ENCODE results near the gene TCF7L1.

The TCF7L1 gene

DNA sequence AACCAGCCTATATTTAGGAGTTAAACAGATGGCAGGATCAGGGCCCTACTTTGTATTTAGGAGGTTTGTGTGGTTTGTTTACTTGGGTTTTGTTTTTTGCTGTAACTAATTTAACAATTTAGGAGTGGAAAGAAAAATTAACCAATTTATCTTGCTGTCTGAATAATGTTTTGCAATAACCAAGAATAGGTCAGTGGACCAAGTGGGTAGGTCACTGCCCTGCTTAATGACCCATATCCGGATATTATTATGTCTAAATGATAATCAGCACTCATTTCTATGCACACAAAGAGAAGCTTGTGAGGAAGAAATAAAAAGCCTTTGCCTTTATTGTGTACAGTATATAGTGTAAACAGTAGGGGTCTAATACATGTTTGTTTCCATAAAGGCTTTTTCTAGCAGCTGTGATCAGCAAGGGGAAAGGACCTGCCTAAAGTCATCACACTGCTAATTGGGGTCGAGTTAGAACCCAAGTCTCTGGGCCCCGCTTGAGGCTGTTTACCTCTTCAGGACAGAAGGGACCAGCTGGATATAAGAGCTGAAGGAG is 118.0 kb downstream of the TCF7L1 start:
- no peaks in the 10 kb centered on the region for H3K9me3 Mint-ChIP-seq (ENCODE audit: low read depth)
- H3K27me3 Mint-ChIP-seq: no peaks in the 10 kb centered on the region
- H3K36me3 Mint-ChIP-seq: no peaks in the 10 kb centered on the region
- no peak overlapping the region for H3K4me3 Mint-ChIP-seq
- H3K4me1 Mint-ChIP-seq (ENCODE audit: low read depth): no peaks in the 10 kb centered on the region
- H3K27ac Mint-ChIP-seq: no peak overlapping the region

DNA sequence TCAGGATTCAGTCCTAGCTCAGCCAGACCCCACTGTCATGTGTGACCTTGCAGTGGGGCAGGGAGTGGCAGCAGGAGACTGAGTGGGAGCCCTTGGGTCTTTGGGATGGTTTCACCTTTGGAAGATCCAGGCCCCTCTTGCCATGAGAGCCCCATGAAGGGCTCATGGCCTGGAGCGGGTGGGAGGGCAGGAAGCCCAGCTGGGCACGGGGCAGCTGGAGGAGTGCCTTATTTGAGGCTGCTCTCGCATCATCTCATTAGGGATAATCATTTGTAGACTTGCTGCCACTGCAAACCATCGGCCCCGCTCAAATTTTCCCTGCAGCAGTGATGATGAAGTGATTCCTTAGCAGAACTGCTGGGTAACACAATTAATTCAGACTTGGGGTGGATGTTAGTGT is 120.7 kb downstream of the TCF7L1 start:
- no peak overlapping the region for H3K4me3 Mint-ChIP-seq
- no peaks in the 10 kb centered on the region for H3K4me1 Mint-ChIP-seq (ENCODE audit: low read depth)
- no peak overlapping the region for H3K27ac Mint-ChIP-seq
- no peaks in the 10 kb centered on the region for H3K36me3 Mint-ChIP-seq
- H3K9me3 Mint-ChIP-seq (ENCODE audit: low read depth): no peaks in the 10 kb centered on the region
- H3K27me3 Mint-ChIP-seq: no peaks in the 10 kb centered on the region

- no peaks in the 10 kb centered on the region for H3K27me3 Mint-ChIP-seq
- H3K27ac Mint-ChIP-seq: no peak overlapping the region
- H3K36me3 Mint-ChIP-seq: no peaks in the 10 kb centered on the region
- no peak overlapping the region for H3K4me3 Mint-ChIP-seq
- H3K9me3 Mint-ChIP-seq (ENCODE audit: low read depth): no peaks in the 10 kb centered on the region
- H3K4me1 Mint-ChIP-seq (ENCODE audit: low read depth): no peaks in the 10 kb centered on the region
Measured at GRCh38 chr2:85254540-85255300, 121.5 kb downstream of the TCF7L1 start.

- Mint-ChIP-seq H3K27ac (no peak overlapping the region), H3K36me3 (no peaks in the 10 kb centered on the region), H3K4me1 (ENCODE audit: low read depth) (no peaks in the 10 kb centered on the region), H3K9me3 (ENCODE audit: low read depth) (no peaks in the 10 kb centered on the region), H3K4me3 (no peak overlapping the region), H3K27me3 (no peaks in the 10 kb centered on the region)
Measured at GRCh38 chr2:85255456-85255812, 122.2 kb downstream of the TCF7L1 start.

GRCh38 chr2:85255813-85256594 is 122.8 kb downstream of the TCF7L1 start:
- Mint-ChIP-seq H3K4me3 (no peak overlapping the region), H3K27ac (no peak overlapping the region), H3K9me3 (ENCODE audit: low read depth) (no peaks in the 10 kb centered on the region), H3K27me3 (no peaks in the 10 kb centered on the region), H3K4me1 (ENCODE audit: low read depth) (no peaks in the 10 kb centered on the region), H3K36me3 (no peaks in the 10 kb centered on the region)

DNA sequence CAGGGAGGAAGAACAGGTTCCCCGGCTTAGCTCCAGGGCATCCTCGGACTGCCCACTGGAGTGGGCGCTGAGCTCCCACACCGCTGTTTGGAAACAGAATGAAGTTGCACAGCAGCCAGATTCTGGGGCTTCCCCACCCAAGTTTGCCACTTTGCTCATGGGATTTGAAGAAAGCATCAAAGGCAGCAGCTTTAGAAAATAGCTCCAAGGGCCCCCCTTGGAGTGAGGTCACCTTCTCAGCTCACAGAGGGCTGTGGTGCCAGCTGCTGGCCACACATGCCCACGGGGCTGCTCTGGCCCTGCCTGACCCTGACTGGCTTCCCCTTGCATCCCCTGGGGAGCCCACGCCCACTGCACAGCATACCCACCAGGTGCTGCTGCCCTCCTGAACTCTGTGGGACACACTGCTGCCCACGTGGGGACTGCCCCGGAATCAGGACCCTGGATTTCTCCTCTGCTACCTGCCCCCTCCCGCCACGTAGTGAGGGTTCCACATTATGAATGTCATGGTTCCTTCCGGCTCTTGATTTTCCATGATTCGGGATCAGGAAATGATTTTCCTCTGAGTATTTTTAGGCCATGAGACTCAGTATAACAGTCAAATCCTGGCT is 124.3 kb downstream of the TCF7L1 start:
- no peaks in the 10 kb centered on the region for H3K36me3 Mint-ChIP-seq
- no peaks in the 10 kb centered on the region for H3K4me1 Mint-ChIP-seq (ENCODE audit: low read depth)
- no peaks in the 10 kb centered on the region for H3K9me3 Mint-ChIP-seq (ENCODE audit: low read depth)
- H3K27ac Mint-ChIP-seq: no peak overlapping the region
- no peaks in the 10 kb centered on the region for H3K27me3 Mint-ChIP-seq
- H3K4me3 Mint-ChIP-seq: no peak overlapping the region

GRCh38 chr2:85257970-85258605 is 124.9 kb downstream of the TCF7L1 start:
- no peak overlapping the region for H3K4me3 Mint-ChIP-seq
- H3K27ac Mint-ChIP-seq: no peak overlapping the region
- no peaks in the 10 kb centered on the region for H3K36me3 Mint-ChIP-seq
- no peaks in the 10 kb centered on the region for H3K27me3 Mint-ChIP-seq
- H3K9me3 Mint-ChIP-seq (ENCODE audit: low read depth): no peaks in the 10 kb centered on the region
- no peaks in the 10 kb centered on the region for H3K4me1 Mint-ChIP-seq (ENCODE audit: low read depth)

DNA sequence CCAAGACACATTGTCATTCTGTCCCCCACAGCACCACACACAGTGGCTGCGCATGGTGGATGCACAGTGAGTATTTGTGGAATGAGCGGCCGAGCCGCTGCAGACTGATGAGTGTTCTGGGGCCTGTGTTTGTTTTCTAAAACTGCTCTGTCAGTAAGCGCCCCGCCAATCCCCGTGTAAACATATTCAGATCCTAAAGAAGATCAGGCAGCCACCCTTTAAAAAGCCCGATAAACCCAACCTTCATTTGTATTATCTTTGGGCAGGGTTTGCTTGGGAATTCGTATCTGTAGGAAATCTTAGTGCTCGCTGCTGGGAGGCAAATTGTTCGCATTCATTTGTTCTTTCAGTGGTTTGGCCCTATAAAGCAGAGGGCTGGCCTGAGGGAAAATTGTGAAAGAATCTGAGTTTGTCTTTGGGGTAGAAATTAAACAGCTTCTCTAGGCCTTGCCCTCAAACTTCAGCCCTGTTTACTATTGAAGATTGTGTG is 126.0 kb downstream of the TCF7L1 start:
- Mint-ChIP-seq H3K27me3 (no peaks in the 10 kb centered on the region), H3K36me3 (no peaks in the 10 kb centered on the region), H3K9me3 (ENCODE audit: low read depth) (no peaks in the 10 kb centered on the region), H3K4me3 (no peak overlapping the region), H3K4me1 (ENCODE audit: low read depth) (no peaks in the 10 kb centered on the region), H3K27ac (no peak overlapping the region)

DNA sequence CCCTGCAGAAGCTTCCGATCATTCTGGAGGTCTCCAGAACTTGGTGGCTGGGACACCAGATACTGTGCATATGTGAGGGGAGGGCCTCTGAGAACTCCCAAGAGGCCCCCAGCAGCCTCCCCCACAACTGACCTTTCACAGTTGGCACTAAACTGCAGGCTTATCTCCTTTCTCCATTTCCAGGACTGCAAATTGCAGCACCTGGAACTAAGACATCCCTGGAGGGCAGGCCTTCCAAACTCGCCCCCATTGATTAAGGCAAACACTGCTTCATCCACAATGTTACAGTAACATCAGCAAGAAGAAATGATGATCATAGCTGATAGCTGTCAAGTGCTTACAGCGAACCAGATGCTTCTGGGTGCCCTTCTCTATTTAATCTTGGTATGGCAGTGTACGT is 126.7 kb downstream of the TCF7L1 start:
- no peaks in the 10 kb centered on the region for H3K4me1 Mint-ChIP-seq (ENCODE audit: low read depth)
- H3K4me3 Mint-ChIP-seq: no peak overlapping the region
- H3K36me3 Mint-ChIP-seq: no peaks in the 10 kb centered on the region
- H3K27me3 Mint-ChIP-seq: no peaks in the 10 kb centered on the region
- H3K27ac Mint-ChIP-seq: no peak overlapping the region
- no peaks in the 10 kb centered on the region for H3K9me3 Mint-ChIP-seq (ENCODE audit: low read depth)

DNA sequence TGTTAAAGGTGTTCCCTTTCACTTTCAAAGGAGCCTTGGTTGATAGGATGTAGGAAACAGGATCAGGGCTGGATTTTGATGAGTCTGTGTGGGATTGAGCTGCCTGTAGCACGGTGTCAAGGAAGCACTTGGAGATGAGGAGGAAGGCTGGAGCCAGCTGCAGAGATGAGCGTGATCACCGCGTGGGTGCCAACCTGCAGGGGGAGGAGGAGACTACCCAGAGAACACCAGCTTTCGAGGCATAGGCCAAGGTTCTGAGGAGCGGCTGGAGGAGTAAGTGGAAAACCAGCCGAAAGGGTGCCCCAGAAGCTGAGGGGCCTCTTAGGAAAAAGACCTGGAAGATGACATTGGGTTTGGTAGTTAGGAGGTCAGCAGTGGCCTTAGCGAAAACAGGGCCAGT is 130.4 kb downstream of the TCF7L1 start:
- no peaks in the 10 kb centered on the region for H3K27me3 Mint-ChIP-seq
- no peaks in the 10 kb centered on the region for H3K4me1 Mint-ChIP-seq (ENCODE audit: low read depth)
- H3K36me3 Mint-ChIP-seq: no peaks in the 10 kb centered on the region
- H3K4me3 Mint-ChIP-seq: no peak overlapping the region
- H3K27ac Mint-ChIP-seq: no peak overlapping the region
- no peaks in the 10 kb centered on the region for H3K9me3 Mint-ChIP-seq (ENCODE audit: low read depth)

DNA sequence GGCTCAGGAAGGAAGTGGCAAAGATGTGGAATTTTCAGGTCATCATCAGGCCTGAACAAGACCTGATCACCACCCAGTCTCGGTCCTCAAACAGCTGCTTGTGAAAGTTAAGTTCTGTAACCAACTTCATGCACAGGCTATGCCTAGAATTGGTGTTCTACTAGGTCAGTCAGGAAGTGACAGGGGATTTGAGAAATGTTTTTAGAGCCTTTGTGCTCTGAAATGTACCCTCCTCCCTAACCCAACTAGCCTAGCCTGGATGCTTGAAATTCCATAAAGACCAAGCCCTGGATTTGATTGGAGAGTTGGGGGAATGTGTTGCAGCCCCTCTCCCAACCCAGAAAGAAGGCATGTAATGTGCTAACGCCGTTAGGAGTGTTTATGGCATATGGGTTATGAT is 131.3 kb downstream of the TCF7L1 start:
- H3K27me3 Mint-ChIP-seq: no peaks in the 10 kb centered on the region
- H3K4me1 Mint-ChIP-seq (ENCODE audit: low read depth): no peaks in the 10 kb centered on the region
- H3K36me3 Mint-ChIP-seq: no peaks in the 10 kb centered on the region
- no peak overlapping the region for H3K27ac Mint-ChIP-seq
- no peaks in the 10 kb centered on the region for H3K9me3 Mint-ChIP-seq (ENCODE audit: low read depth)
- H3K4me3 Mint-ChIP-seq: no peak overlapping the region

DNA sequence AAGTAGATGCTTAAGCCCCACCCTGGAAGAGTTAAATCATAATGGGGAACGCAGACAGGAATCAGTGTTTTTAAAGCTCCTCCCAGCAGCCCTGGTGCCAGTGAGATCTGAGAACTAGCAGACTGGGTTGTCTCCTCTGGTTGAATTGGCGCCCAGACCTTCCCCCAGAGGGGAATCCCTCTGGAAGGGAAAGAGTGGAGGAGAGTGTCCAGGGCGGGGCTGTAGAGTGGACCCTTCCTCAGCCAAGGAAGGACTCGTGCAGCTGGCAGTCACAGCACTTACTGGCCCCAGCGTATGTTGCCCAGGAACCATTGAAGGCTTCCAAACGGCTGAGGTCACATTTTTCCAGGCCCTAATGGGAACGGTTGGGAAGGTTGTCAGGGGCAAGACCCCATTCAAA is 132.1 kb downstream of the TCF7L1 start:
- peaks cover 1% of the 10 kb centered on the region for H3K27me3 Mint-ChIP-seq
- H3K36me3 Mint-ChIP-seq: no peaks in the 10 kb centered on the region
- no peak overlapping the region for H3K4me3 Mint-ChIP-seq
- H3K4me1 Mint-ChIP-seq (ENCODE audit: low read depth): no peaks in the 10 kb centered on the region
- no peak overlapping the region for H3K27ac Mint-ChIP-seq
- H3K9me3 Mint-ChIP-seq (ENCODE audit: low read depth): no peaks in the 10 kb centered on the region

GRCh38 chr2:85266146-85267041 is 133.2 kb downstream of the TCF7L1 start:
- H3K4me3 Mint-ChIP-seq: no peak overlapping the region
- peaks cover 1% of the 10 kb centered on the region for H3K27me3 Mint-ChIP-seq
- H3K27ac Mint-ChIP-seq: no peak overlapping the region
- no peaks in the 10 kb centered on the region for H3K36me3 Mint-ChIP-seq
- no peaks in the 10 kb centered on the region for H3K4me1 Mint-ChIP-seq (ENCODE audit: low read depth)
- no peaks in the 10 kb centered on the region for H3K9me3 Mint-ChIP-seq (ENCODE audit: low read depth)

DNA sequence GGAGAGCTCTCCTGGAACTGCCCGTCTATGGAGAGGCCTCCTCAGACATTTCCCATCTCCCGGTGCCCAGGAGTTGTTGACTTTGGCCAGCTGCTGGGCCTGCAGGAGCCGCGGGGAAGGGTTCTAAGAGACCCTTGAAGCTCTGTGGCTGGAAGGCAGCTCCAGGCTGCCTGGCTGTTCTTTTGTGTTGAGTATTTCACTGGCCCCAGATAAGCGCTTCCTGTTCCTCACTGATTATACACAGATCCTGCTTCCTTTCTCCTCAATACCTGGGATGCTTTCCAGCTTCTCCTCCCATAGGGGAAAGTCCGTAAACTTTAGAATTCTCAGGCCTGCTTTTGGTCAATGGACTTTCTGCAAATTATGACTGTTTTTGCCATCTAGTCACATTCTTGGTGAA is 136.8 kb downstream of the TCF7L1 start:
- Mint-ChIP-seq H3K4me1 (ENCODE audit: low read depth) (no peaks in the 10 kb centered on the region), H3K27me3 (peaks cover 1% of the 10 kb centered on the region), H3K27ac (no peak overlapping the region), H3K36me3 (no peaks in the 10 kb centered on the region), H3K9me3 (ENCODE audit: low read depth) (no peaks in the 10 kb centered on the region), H3K4me3 (no peak overlapping the region)
